GM12864 (cell line): ENCODE results near the gene TMSB10.

Experiments used
- DNase-seq: peaks from one replicate; pipeline ENCODE4 v3.0.0-alpha.2; 2011; ENCODE audit warnings: low read depth
- H3K4me3 ChIP-seq: 2 replicates; pipeline ENCODE4 v1.5.1; 2011; ENCODE audit warnings: mild to moderate bottlenecking, low read depth, low read length, control low read depth
- CTCF ChIP-seq: IDR thresholded peaks from 2 replicates; pipeline ENCODE4 v1.5.1; 2011; ENCODE audit warnings: low read depth, mild to moderate bottlenecking, moderate library complexity, low read length, control low read depth, inconsistent platforms; ENCODE audit errors: missing control alignments

Gene TMSB10

GRCh38 chr2:84947010-84947593, 41.6 kb downstream of the TMSB10 start:
- H3K4me3 ChIP-seq: peak overlapping the region; percentile 43; the same call in 1 of the 2 replicates
- no peak for TF ChIP-seq CTCF
- no peak for DNase-seq

- DNase-seq: no peak
- no peak overlapping the region for H3K4me3 ChIP-seq
- TF ChIP-seq CTCF: no peak
Observed at GRCh38 chr2:84953535-84953934, 48.1 kb downstream of the TMSB10 start.

GRCh38 chr2:84954329-84954728, 48.9 kb downstream of the TMSB10 start:
- TF ChIP-seq CTCF: no peak
- no peak for DNase-seq
- H3K4me3 ChIP-seq: no peak overlapping the region
